HG03159 (cell line): ENCODE results near the gene CPT1B.
"Not testable (repeated sequence)": the region's sequence is repeated elsewhere in the genome, so short reads cannot be mapped to it uniquely, and the experiment has no call there.

Experiments used
- ATAC-seq: cut with Tn5 transposase; IDR thresholded peaks from one replicate; pipeline ENCODE4 v1.9.1; 2021; ENCODE audit warnings: mild to moderate bottlenecking, moderate library complexity; ENCODE audit not compliant: unreplicated experiment

Gene CPT1B

GRCh38 chr22:50610041-50610451 lies 31.8 kb upstream of the CPT1B start:
- ATAC-seq: no peak

- no peak for ATAC-seq
Observed at GRCh38 chr22:50609599-50609998, 31.4 kb upstream of the CPT1B start.

- no peak for ATAC-seq
Observed at GRCh38 chr22:50608996-50609395, 30.8 kb upstream of the CPT1B start.

GRCh38 chr22:50608058-50608840 lies 30.0 kb upstream of the CPT1B start:
- ATAC-seq: not testable (repeated sequence)

GRCh38 chr22:50607659-50608020 lies 29.4 kb upstream of the CPT1B start:
- ATAC-seq: no peak

- no peak for ATAC-seq
Observed at GRCh38 chr22:50606946-50607658, 28.9 kb upstream of the CPT1B start.

- ATAC-seq: no peak
Observed at GRCh38 chr22:50606165-50606945, 28.1 kb upstream of the CPT1B start.

- ATAC-seq: no peak
Observed at GRCh38 chr22:50605613-50606074, 27.4 kb upstream of the CPT1B start.

- ATAC-seq: no peak
Observed at GRCh38 chr22:50605002-50605612, 26.9 kb upstream of the CPT1B start.

GRCh38 chr22:50604256-50605001 lies 26.2 kb upstream of the CPT1B start:
- no peak for ATAC-seq

GRCh38 chr22:50603511-50604255 lies 25.5 kb upstream of the CPT1B start:
- no peak for ATAC-seq

- ATAC-seq: no peak
Observed at GRCh38 chr22:50602338-50602700, 24.1 kb upstream of the CPT1B start.

- ATAC-seq: no peak
Observed at GRCh38 chr22:50601669-50602337, 23.6 kb upstream of the CPT1B start.

GRCh38 chr22:50600967-50601668 lies 22.9 kb upstream of the CPT1B start:
- no peak for ATAC-seq

GRCh38 chr22:50600538-50600937 lies 22.3 kb upstream of the CPT1B start, which contains the start of gene MAPK8IP2:
Gene MAPK8IP2, plus strand, starts transcription at chr22:50600793. Its CDS starts 26 bp downstream, at chr22:50600819.
- no peak for ATAC-seq

GRCh38 chr22:50599816-50600455 lies 21.7 kb upstream of the CPT1B start:
- ATAC-seq: no peak

- ATAC-seq: no peak
Observed at GRCh38 chr22:50597097-50597496, 18.9 kb upstream of the CPT1B start.

GRCh38 chr22:50595189-50595588 lies 17.0 kb upstream of the CPT1B start:
- ATAC-seq: no peak
